Measurements from ENCODE around the gene VIPR1. TPM values are rescaled to one million over a fixed set of nuclear protein-coding genes. Genes with fewer than 3 reads are reported as not detected.

The VIPR1 gene
- total RNA-seq, 1 experiment from 2014 or later: 9.4 TPM

DNA sequence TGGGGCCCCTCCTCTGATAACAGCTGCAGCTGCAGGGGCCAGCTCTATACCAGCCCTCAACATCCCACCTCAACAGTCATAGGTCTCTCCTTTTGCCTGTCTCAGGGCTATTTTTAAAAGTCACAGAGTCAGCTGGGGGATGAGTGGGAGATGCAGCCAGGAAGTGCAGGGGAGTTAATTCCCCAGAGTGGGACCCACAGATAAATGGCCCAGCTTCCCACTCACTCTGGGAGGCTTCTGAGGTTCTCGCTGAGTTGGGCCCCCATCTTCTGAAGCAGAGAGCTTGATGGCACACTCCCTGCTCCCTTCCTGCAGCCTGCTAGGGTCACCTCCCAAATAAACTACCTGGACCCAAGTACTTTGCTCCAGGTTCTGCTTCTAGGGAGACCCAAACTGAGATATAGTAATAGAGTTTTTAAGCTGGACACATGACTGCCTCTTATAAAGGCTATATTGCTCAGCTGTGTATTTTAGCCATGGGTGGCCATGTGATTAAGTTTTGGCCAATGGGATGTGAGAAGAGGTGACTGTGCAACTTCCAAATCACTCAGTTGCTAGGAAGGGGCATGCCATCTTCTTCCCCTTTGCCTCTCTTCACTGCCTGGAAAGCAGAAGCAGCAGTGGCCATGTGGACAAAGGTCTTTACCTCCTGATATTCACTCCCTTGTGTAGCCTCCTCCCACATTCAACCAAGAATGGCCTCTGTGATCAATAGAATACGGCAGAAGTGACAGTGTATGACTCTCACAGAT is 15.5 kb upstream of the VIPR1 start:
- peaks cover 2% of the 10 kb centered on the region; the same call in 1 of the 2 replicates for H3K36me3 Mint-ChIP-seq
- TF ChIP-seq RORB (CRISPR knock-in tag; IDR thresholded peaks at IDR 0.05) (no peak), ZNF121 (CRISPR knock-in tag; IDR thresholded peaks at IDR 0.05) (no peak), ZNF219 (CRISPR knock-in tag; IDR thresholded peaks at IDR 0.05; ENCODE audit: borderline replicate concordance) (no peak), ATF1 (CRISPR knock-in tag; IDR thresholded peaks at IDR 0.05) (no peak), ZNF317 (CRISPR knock-in tag; IDR thresholded peaks at IDR 0.05; ENCODE audit: borderline replicate concordance, low read depth) (no peak), EMX1 (CRISPR knock-in tag; IDR thresholded peaks at IDR 0.05) (no peak), FOXP1 (CRISPR knock-in tag; IDR thresholded peaks at IDR 0.05; ENCODE audit: borderline replicate concordance) (no peak)
- TF ChIP-seq, protein P1, sequence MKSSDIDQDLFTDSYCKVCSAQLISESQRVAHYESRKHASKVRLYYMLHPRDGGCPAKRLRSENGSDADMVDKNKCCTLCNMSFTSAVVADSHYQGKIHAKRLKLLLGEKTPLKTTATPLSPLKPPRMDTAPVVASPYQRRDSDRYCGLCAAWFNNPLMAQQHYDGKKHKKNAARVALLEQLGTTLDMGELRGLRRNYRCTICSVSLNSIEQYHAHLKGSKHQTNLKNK (CRISPR knock-in tag; IDR thresholded peaks at IDR 0.05): no peak
- TF ChIP-seq, protein P2, sequence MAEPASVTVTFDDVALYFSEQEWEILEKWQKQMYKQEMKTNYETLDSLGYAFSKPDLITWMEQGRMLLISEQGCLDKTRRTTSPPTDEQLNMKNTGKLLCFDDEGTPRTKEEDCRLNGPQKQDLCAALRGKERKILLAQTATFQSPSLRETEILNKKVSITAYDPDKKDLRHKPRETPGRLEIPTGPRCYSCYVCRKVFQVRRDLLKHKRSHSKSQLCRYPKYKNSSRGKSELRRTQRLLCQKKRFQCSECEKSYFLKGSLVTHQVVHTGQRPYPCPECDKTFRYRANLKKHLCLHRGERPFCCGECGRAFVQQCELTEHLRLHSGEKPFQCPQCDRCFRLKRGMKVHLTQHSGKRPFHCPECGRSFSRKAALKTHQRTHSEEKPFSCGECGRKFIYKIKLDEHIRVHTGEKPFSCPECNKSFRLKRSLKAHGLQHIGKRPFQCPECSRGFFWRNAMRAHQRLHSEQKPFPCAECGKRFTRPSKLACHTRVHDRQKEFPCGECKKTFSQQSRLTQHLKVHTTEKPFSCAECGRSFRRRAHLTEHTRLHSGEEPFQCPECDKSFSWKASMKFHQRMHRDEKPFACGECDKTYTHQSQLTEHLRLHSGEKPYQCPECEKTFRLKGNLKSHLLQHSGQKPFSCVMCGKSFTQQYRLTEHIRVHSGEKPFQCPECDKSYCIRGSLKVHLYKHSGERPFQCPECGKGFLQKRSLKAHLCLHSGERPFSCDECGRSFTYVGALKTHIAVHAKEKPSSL (CRISPR knock-in tag; conservative IDR thresholded peaks at IDR 0.05): no peak
- peaks cover 13% of the 10 kb centered on the region for H3K9me3 Mint-ChIP-seq
- H3K27ac Mint-ChIP-seq: no peak overlapping the region
- CTCF ChIA-PET: interaction anchor here (1.1 kb wide), 1 partner anchor 14 kb away, joined by 4 read pairs; no protein-coding TSS in a partner anchor
- peaks cover 36% of the 10 kb centered on the region for H3K27me3 Mint-ChIP-seq (ENCODE audit: low read depth)
- DNase-seq (ENCODE audit: low spot score) (no peak), ATAC-seq (no peak)
- H3K4me1 Mint-ChIP-seq: peaks cover 23% of the 10 kb centered on the region
- no peak overlapping the region for H3K4me3 Mint-ChIP-seq
- POLR2A ChIA-PET: no interaction called here

- Mint-ChIP-seq H3K27ac (no peak overlapping the region), H3K9me3 (peaks cover 4% of the 10 kb centered on the region; the same call in 1 of the 2 replicates), H3K27me3 (ENCODE audit: low read depth) (peaks cover 29% of the 10 kb centered on the region), H3K4me3 (no peak overlapping the region), H3K36me3 (no peaks in the 10 kb centered on the region), H3K4me1 (peaks cover 23% of the 10 kb centered on the region)
- no peak for DNase-seq (ENCODE audit: low spot score)
- POLR2A ChIA-PET: no interaction called here
- no peak for TF ChIP-seq ZNF423 (CRISPR knock-in tag; IDR thresholded peaks at IDR 0.05)
- TF ChIP-seq RELA (CRISPR knock-in tag; IDR thresholded peaks at IDR 0.05; ENCODE audit: borderline replicate concordance): no peak
- no peak for TF ChIP-seq GABPB1 (CRISPR knock-in tag; IDR thresholded peaks at IDR 0.05)
- no peak for TF ChIP-seq ERG (CRISPR knock-in tag; IDR thresholded peaks at IDR 0.05)
- TF ChIP-seq ATF6 (CRISPR knock-in tag; IDR thresholded peaks at IDR 0.05): no peak
- no peak for TF ChIP-seq TEAD4 (CRISPR knock-in tag; IDR thresholded peaks at IDR 0.05)
- TF ChIP-seq, protein P3, sequence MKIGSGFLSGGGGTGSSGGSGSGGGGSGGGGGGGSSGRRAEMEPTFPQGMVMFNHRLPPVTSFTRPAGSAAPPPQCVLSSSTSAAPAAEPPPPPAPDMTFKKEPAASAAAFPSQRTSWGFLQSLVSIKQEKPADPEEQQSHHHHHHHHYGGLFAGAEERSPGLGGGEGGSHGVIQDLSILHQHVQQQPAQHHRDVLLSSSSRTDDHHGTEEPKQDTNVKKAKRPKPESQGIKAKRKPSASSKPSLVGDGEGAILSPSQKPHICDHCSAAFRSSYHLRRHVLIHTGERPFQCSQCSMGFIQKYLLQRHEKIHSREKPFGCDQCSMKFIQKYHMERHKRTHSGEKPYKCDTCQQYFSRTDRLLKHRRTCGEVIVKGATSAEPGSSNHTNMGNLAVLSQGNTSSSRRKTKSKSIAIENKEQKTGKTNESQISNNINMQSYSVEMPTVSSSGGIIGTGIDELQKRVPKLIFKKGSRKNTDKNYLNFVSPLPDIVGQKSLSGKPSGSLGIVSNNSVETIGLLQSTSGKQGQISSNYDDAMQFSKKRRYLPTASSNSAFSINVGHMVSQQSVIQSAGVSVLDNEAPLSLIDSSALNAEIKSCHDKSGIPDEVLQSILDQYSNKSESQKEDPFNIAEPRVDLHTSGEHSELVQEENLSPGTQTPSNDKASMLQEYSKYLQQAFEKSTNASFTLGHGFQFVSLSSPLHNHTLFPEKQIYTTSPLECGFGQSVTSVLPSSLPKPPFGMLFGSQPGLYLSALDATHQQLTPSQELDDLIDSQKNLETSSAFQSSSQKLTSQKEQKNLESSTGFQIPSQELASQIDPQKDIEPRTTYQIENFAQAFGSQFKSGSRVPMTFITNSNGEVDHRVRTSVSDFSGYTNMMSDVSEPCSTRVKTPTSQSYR (CRISPR knock-in tag; IDR thresholded peaks at IDR 0.05): no peak
- TF ChIP-seq, protein P2 (CRISPR knock-in tag; conservative IDR thresholded peaks at IDR 0.05): no peak
- TF ChIP-seq OVOL2 (CRISPR knock-in tag; IDR thresholded peaks at IDR 0.05; ENCODE audit: borderline replicate concordance): no peak
- no peak for TF ChIP-seq GRHL2 (CRISPR knock-in tag; IDR thresholded peaks at IDR 0.05; ENCODE audit: insufficient replicate concordance, severe bottlenecking)
- no peak for TF ChIP-seq ZNF232 (CRISPR knock-in tag; IDR thresholded peaks at IDR 0.05)
- no peak for TF ChIP-seq ZNF121 (CRISPR knock-in tag; IDR thresholded peaks at IDR 0.05)
- no peak for ATAC-seq
- CTCF ChIA-PET: no interaction called here
These were observed 13.8 kb upstream of the VIPR1 start for GRCh38 chr3:42488687-42489086.
